Endothelial cell of hepatic sinusoid (primary cell): ENCODE data around the gene GRID1.

Experiments
- in situ Hi-C: cut with HindIII; loops from 2 replicates; pipeline ENCODE4 v1.10.0; 2017; ENCODE audit warnings: low sequenced_read_pairs

Gene GRID1

DNA sequence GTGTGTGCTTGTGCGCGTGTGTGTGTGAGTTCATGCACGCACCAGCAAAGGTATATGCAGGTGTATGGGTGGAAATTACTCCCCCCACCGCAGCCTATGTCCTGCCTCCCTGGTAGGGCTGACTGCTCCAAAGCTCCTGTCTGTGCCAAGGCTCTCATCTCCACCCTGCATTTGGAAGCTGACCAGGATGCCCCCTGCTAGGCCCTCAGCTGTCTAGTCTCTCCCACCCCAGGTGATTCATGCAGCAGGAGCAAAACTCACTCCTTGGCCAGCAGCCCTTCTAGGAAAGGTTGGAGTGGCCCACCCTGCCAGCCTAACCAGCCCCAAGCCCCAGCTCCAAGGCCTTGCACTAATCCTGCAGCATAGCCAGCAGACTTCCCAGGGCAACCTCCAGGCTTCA, 148.4 kb downstream of the GRID1 start:
- in situ Hi-C loops, result no loop called here

DNA sequence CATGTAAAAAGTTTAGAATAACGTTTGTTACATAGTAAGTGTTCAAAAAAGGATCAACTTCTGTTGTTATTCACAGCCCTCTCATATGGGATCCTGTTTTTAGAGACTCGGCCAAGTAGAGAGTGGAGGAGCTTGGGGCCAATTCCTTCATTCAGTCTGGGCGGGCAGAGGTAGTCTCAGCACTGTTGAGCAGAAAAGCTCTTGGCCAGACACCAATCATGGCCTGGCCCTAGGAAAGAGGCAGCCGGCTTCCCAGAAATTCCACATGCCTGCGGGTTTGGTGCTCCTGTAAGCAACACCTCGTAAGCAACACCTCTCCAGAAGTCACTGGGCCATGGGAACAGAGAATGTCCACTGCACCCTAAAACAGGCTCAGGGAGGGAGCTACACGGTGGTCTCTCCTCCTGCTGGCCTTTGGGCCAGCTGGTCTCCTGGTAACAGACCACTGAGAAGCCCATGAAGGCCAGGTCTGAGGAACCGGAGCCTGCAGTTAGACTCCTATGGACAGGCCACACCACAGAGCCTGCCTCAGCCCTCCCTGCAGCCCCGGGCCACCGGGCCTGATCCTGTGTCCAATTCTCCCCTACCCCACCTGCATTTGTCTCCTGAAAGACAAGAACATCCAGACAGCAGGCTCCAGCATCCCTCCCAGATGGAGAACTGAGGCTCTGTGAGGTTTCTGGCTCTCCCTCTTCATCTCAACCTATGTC, 149.1 kb downstream of the GRID1 start:
- in situ Hi-C loops, result no loop called here

DNA sequence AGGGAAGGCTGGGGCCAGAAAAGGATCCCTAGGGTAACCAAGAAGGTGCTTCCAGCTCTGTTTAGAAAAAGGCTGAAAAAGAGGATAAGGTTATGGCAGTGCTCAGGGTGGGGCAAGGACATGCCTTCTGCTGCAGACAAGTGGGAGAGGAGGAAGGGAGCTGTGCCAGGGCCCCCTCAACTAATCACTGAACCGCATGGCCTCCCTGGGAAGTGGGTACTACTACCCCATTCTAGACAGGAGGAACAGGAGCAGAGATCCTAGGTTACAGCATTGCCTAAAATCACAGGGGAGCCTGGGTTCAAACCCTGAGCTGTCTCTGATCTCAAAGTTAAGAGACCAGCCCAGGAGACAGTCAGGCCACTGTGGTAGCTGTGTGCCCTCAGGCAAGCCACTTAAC, 149.7 kb downstream of the GRID1 start:
- in situ Hi-C loops, result no loop called here

DNA sequence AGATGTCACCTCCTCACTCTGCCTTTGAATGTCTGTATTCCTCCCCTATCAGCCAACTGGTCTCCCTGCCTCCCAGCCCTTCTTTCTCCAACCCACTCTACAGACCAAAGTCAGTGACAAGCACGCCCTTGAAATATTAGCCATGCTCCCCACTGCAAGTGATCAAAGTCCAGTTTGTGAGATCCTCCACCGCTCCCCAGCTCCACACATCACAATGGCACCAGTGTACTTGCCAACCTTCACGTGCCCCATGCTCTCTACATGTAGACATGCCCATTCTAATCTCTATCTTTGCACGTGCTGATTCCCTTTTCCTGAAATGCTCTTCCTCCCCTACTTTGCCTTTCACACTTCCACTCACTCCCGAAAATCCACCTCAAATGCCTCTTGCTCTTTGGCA, 150.9 kb downstream of the GRID1 start:
- in situ Hi-C loops, result no loop called here

DNA sequence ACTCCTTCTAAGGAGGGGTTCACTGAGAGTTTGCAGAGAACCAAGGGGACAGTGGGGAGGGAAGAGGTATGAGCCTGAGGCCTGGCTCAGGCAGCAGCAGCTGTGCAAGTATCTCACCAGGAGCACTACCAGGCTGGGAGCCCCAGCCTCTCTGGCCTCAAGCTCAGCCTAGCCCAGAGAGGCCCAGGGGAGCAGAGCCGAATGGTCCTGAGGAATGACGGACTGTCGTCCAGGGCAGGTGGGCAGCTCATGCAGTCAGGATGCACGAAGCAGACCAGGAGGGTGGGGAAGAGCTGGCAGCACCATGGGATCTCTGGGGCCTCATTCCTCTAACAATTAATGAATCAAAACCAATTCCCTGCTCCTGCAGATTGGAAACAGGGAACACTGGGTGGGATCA, 151.5 kb downstream of the GRID1 start:
- in situ Hi-C loops, result no loop called here

DNA sequence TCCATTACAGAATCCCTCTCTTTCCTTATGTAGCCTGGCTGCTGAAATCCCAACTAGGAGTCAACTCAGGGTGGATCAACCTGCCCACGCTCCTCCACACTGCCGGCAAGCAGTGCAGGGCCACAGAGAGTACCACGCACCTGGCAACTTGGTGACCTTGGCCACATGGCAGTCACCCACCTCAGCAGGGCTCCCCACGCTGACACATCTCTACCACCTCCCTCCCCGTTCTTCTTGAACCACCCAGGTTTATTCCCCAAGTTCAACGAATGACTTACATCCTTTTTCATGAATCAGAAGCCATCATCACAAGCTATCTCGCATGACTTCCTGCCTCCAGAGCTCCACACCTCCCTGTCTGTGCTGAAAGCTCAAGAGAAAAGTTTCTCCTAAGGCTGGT, 153.4 kb downstream of the GRID1 start:
- in situ Hi-C loops, result no loop called here

DNA sequence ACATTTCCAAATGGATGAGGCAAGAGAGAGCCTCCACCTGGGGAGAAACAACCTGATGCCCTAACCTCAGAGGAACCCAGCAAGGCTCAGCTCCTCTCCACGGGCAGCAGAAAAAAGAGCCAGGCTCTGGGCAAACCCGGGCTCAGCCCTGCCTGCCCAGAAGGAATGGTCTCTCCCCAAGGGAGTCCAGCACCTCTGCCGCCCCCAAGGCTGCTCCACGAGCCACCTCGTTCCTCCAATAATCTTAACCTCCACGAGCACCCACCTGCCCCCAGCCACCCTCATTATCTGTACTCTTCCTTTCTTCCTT, 154.2 kb downstream of the GRID1 start:
- in situ Hi-C loops, result no loop called here

DNA sequence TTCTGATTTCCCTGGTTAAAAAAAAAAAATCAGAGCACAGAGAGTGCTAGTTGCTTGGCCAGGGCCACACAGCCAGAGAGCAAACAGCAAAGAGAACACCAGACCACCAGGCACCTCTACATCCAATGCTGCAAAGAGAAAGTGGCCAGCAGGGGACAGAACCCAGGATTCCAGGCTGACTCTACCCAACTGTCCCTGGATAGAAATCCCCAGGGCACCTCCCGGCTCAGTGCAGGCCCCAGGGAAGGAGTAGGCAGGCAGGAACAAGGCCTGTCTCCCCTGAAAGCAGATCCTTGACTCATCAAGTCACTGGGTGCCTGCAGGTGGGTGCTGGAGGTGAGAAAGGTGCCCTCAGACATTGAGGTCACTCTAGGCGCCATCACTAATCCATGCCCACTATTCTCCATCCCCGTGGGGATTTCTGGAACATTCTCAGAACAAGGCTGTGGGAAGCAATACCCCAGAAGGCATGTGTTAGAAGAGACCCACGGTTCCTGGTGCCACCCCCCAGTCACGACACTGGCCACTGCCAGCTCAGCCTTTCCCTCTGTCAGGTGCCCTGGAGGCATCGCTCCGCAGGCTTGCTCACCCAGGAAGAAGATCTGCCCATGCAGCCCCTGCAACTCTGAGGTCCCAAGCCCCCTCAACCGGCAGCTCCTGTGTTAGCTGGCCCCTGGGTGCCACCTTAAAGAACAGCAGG, 154.8 kb downstream of the GRID1 start:
- in situ Hi-C loops, result no loop called here

DNA sequence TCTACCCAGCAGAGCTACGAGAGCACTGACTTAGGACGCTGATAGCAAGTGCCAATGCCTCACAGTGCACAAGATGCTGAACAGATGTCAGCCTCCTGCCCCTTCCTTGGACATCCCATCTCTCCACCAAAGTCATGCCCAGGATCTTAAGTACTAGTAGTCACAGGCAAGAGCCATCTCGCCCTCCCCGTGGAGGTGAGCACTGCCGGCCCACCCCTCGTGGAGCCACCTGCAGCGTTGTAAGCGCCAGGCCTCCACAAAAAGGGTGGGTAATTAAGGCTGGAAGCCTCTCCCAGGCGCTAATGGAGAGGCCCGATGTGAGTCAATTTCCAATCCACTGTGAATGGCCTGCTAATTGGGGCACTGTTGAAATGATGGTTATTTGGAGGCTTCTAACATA, 156.2 kb downstream of the GRID1 start:
- in situ Hi-C loops, result no loop called here

DNA sequence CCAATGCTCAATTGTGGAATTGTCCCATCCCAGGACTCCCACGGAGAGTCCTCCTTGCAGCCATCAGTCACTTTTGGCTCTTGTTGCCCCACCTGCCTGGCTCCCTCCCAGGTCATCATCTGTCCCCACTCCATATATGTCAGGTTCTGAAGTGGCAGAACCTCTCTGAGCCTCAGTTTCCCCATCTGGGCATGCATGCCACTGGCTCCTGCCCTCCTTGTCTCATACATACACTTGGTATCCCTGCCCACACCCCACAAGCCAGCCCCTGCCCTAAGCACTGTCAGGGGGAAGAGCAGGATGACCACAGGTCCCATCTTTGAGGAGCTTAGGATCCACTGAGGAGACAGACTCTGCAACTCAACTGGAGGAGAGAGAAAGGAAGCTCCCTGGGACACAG, 156.9 kb downstream of the GRID1 start:
- in situ Hi-C loops, result no loop called here

DNA sequence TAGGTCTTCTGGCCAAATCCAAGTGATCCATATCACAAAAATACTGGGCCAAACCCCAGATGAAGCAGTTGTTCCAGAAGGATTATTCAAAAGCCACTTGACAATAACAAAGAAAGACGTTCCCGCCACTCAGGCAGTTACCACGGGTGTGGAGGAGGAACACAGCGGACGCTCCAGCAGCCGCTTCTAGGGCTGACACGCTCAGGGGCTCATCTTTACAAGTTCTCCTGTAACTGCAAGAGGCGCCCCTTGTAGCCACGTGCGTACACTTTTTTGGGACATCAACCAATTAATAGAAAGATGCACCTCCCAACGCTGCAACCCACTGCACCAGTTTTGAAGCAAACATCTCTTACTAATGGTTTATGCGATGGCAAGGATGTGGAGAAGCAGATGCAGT, 159.4 kb downstream of the GRID1 start:
- in situ Hi-C loops, result no loop called here

DNA sequence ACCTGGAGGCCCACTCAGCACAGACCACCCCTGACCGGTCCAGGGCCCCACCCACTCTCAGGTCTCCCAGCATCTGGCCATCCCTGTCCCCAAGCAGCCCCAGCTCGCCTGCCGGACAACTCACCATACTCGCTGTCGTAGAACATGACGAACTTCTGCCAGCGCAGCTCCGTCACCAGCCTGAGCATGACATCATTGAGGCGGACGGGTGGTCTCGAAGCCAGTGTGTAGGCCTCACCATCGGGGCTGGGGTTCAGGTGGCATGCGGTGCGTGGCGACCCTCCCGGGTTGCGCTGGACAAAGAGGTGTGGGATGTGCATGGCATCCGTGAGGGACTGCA, 160.4 kb downstream of the GRID1 start:
- in situ Hi-C loops, result no loop called here

DNA sequence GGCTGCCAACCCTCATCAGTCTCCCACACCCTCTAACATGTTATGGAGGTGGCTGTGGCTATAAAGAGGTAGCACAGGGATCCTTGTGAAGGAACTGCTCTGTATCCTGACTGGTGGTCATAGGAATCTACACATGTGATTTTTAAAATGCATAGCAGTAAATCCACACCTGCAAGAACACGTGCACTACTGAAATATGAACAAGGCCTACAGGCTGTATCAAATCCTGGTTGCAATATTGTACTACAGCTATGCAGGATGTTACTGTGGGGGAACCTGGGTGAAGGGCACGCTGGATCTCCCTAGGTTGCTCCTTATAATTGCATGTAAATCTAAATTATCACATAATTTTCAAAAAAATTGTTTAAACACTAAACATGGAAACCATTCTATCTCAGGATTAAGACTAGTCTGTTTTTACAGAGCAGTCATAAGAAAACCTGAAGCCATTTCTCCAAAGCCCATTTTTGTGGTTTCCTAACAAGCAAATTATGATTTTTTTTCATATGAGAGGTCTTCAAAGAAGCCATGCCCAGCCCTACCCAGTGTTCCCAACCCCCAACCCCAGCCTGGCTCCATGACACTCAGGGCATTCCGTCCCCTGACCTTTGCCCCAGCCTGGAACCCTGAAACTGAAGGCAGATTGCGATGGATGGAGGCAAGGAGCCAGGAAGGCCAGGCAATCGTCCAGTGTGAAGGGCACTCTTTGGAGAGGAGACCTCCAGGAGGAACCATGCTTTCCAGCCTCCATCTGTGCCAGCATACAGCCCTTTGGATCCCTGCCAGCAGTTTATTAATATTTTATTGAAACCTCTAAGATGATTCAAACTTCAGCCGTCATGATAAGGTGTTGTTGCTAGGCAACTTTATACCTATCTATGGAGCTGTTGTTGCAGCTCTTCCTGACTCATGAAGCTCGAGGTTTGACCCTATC, 161.0 kb downstream of the GRID1 start:
- in situ Hi-C loops, result no loop called here

DNA sequence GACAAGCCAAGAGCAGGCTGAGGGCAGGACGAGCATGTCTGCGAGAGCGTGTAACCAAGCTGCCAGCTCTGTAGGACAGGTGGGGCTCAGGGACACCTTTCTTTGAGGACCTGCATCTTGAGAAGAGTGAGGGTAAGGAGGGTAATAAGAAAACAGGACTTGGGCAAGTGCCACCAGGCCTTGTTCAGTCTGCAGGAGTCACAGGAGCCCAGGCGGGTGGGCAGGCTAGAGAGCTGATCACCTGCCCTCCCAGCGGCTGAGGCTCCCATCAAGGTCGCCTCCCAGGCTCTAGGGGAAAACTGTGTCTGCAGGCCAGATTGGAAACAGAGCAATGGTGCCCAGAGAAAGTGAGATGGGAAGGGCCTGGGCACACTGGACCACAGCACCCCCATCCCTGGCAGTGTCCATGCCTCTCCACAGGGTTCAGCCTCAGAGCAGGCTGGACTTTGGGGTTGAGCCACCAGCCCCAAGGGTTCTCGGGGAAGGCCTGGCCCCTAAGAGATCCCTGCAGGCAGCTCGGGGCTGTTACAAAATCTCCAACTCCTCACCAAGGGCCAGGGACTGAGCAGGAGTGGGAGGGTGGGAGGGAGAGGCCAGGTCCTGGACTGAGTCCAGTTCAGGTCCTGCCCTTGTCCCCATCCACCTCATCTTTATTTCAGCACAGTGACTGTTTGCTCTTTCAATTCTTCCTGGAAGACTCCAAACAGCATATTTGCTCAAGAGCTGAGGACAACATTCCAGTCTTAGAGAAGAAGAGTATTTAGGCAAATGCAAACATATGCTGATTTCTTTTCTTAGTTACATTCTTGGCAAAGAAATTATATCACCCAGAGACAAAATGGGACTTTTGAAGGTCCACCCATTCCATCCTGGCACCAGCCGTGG, 161.9 kb downstream of the GRID1 start:
- in situ Hi-C loops, result no loop called here

DNA sequence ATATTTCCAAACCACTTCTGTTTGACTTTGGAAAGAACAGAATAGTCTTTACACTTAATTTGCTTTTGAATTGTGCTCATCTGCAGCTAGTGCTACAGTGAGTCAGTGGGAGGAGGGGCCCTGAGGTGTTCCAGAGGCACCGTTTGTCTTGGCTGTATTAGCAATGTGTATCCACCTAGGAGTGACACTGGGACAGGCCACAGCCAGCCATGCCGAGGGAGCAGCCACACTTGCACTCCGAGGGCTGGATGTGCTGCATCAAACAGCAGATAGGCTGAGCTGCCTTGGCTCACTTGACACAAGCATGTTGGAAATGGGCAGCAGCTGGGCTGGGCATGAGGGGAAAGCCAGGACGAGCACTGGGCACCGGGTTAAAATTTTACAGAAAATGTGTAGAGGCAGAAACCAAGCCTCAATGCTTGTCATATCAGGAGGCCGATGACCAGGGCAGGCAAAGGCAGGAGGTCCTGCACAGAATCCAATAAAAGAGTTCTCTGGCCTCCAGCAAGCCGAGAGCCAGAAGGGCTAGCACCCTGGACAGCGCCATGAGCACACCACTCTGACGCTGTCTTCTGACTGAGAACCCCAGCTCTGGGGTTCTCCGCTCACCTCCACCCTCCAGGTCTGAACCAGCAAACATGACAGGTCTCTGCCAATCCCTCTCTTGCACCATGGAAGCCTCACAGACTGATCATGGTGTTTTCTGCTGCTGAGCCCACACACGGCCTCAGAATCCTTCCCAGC, 163.3 kb downstream of the GRID1 start:
- in situ Hi-C loops, result no loop called here

DNA sequence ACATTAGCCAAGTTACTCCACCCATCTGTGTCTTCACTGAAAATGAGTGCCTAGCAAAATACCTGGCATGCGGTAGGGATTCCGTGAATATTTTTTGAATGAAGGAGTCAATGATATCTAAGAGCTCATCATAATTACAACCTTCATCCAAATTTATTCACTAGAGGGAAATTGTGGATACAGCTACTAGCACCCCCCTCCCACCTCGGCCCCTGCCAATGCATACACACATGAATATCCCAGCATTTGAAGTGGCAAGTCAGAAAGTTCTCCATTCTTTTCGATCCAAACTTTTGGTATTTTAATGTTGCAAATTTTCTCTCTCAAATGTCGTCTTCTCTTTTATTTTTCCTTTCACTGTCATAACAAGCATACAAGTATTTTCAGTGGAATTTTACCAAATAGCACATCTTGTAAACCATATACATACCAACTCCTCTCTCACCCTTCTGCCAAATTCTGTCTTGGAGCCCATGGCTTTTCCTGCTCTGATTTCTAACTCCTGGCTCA, 164.3 kb downstream of the GRID1 start:
- in situ Hi-C loops, result no loop called here

DNA sequence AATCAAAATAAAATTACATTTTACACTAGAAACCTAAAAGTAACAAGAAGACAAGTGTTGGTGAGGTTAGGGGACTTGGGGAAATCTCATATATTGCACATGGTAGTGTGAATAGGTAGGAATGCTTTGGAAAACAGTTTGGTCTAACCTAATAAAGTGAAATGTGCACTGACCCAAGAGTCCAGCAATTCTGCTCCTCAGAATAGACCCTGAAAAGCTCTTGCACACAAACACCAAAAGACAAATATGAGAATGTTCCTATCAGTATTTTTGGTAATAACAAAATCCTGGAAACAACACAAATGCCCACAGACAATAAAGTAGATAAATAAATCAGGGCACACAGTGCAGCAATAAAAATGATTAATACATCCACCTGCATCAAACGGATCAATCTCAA, 165.7 kb downstream of the GRID1 start:
- in situ Hi-C loops, result no loop called here

DNA sequence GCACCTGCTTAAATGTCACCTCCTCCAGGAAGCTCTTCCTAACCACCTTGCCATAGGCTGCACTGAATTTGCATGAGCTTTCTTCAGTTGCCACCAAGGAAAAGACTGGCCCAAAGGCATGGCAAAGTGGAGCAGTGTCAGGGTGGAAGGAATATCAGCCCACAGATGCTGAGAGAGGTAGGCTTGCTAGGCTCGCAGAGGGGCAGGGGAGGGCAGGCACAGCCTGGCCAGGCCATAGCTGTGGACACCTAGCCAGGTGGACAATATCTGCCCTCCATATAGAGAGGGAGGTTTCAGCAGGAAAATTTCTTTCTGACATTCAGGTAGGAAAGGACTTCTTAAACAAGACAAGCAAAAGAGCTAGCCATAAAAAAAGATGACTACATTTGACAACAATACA, 166.3 kb downstream of the GRID1 start:
- in situ Hi-C loops, result no loop called here

DNA sequence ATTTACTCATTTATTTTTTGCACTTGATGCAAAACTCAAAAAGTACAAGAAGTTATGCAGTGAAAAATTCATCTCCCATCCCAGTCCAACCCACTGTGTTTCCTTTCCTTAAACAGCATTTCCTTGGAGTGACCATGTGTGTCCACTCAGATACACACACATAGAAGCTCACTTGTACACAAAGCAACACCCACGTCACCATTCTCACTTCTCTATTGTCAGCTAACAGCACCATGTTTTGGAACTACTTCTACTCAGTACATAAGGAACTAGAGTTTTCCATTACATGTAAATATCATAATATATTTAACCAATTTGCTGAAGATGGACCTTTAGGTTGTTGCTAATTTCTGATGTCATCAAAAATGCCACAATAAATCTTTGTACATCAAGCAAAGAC, 167.6 kb downstream of the GRID1 start:
- in situ Hi-C loops, result no loop called here

DNA sequence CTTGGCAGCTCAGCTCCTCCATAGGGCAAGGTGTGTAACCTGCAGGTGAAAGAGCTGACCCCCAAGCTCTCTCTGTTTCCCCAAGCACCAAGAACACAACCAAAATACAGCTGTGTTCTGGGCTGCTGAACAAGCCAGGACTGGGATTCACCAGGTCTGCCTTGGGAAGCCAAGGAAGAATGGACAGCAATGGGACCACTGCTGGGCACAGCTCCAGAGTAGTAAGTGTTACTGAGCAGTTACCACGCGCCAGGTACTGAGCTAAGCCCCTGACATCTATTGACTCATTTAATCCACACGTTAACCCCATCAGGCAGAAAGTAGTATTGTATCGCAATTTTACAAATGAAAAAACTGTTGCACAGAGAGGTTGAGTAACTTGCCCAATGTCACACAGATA, 168.3 kb downstream of the GRID1 start:
- in situ Hi-C loops, result no loop called here
